Upper lobe of left lung (tissue), 6 donors: ENCODE results near the gene CUTC. TPM values are rescaled to one million over a fixed set of nuclear protein-coding genes. Genes with fewer than 3 reads are reported as not detected.

Source experiments
- ATAC-seq, 2 donors: fragments of 200-7000 bp; cut with Tn5 transposase; one replicate each; pipeline ENCODE4 v1.9.1; 2022; ENCODE audit warnings: mild to moderate bottlenecking in 2 of 2, moderate library complexity in 2 of 2; ENCODE audit not compliant: low FRiP score in 2 of 2
- DNase-seq, 2 donors: peaks; one replicate each; pipeline ENCODE4 v3.0.0-alpha.2; 2019 to 2020
- H3K27ac ChIP-seq, 4 donors: fragments of 200-600 bp; sonication (generic); one replicate each; pipeline ENCODE4 v1.5.1; 2016 to 2019
- H3K27me3 ChIP-seq, 4 donors: fragments of 200-600 bp; sonication (generic); one replicate each; pipeline ENCODE4 v1.5.1; 2017 to 2019
- H3K36me3 ChIP-seq, 4 donors: fragments of 200-600 bp; sonication (generic); one replicate each; pipeline ENCODE4 v1.5.1; 2016 to 2019
- H3K4me1 ChIP-seq, 4 donors: fragments of 200-600 bp; sonication (generic); one replicate each; pipeline ENCODE4 v1.5.1; 2018 to 2019
- H3K4me3 ChIP-seq, 4 donors: fragments of 200-600 bp; sonication (generic); one replicate each; pipeline ENCODE4 v1.5.1; 2017 to 2019; ENCODE audit warnings: mild to moderate bottlenecking in 2 of 4, moderate library complexity in 1 of 4
- H3K9me3 ChIP-seq, 4 donors: fragments of 200-600 bp; sonication (generic); one replicate each; pipeline ENCODE4 v1.5.1; 2018 to 2019
- CTCF ChIP-seq, 6 experiments: fragments of 450-650 bp in 4 of 6; fragments of 200-600 bp in 2 of 6; sonication (generic) in 2 of 6; IDR thresholded peaks; one replicate each; pipeline ENCODE4 v1.5.1; 2016 to 2019; ENCODE audit warnings: antibody characterized with exemption in 6 of 6
- EP300 ChIP-seq, 4 donors: sonication (generic); formaldehyde crosslinking; IDR thresholded peaks; one replicate each; pipeline ENCODE4 v1.5.1; 2017; ENCODE audit warnings: antibody characterized with exemption in 4 of 4, control low read depth in 2 of 4
- POLR2A ChIP-seq, 4 donors: fragments of 450-650 bp; IDR thresholded peaks; one replicate each; pipeline ENCODE4 v1.5.1; 2016 to 2017; ENCODE audit warnings: antibody characterized with exemption in 4 of 4, mild to moderate bottlenecking in 2 of 4
- POLR2AphosphoS5 ChIP-seq, 2 donors: sonication (generic); formaldehyde crosslinking; IDR thresholded peaks; one replicate each; pipeline ENCODE4 v1.5.1; 2017; ENCODE audit warnings: antibody characterized with exemption in 2 of 2
- WGBS, 2 donors: methylation state at CpG; one replicate each; pipeline ENCODE4 v1.1.5; 2017 to 2018; 5-methylcytosine and 5-hydroxymethylcytosine counted together
- total RNA-seq, 6 donors: library from RNA; depleted of rRNA in 4 of 6; stranded (reverse); fragments of >200 nt in 4 of 6; gene quantifications; one replicate each; pipeline versions ENCODE4 v1.1.0 to v1.2.1, GENCODE V29; 2016 to 2021
- donor health status: DM: no; HTN: no; CAD: no; lungs with moderate emphysema.
- donor health status: DM: no; HTN: yes; CAD: no; lungs with severe emphysema.

CUTC gene
- total RNA-seq, 6 donors from 2014 or later: 10.7 to 35.6 (median 15.8) TPM

- WGBS, 2 donors: 98% methylated on average over 2 of the region's 2 CpGs
- TF ChIP-seq POLR2AphosphoS5 (IDR thresholded peaks at IDR 0.05): no peak
- no peak for TF ChIP-seq CTCF (IDR thresholded peaks at IDR 0.05)
- TF ChIP-seq EP300 (IDR thresholded peaks at IDR 0.05): no peak
- no peak for TF ChIP-seq POLR2A (IDR thresholded peaks at IDR 0.05)
- peaks cover 20 to 99% (median 43%) of the 10 kb centered on the region in 4 donors for H3K36me3 ChIP-seq
- no peaks in the 10 kb centered on the region for H3K9me3 ChIP-seq
- H3K27me3 ChIP-seq: no peaks in the 10 kb centered on the region
- no peaks in the 10 kb centered on the region for H3K4me1 ChIP-seq
- ATAC-seq: no peak
- no peak overlapping the region for H3K27ac ChIP-seq
- no peak for DNase-seq
- no peak overlapping the region for H3K4me3 ChIP-seq
Observed at GRCh38 chr10:99748823-99749451, 16.9 kb downstream of the CUTC start.

GRCh38 chr10:99750641-99751040 lies 18.6 kb downstream of the CUTC start:
- Histone ChIP-seq H3K27me3 (no peaks in the 10 kb centered on the region), H3K4me3 (no peak overlapping the region), H3K27ac (no peak overlapping the region), H3K9me3 (no peaks in the 10 kb centered on the region), H3K36me3 (peaks cover 8 to 99% (median 38%) of the 10 kb centered on the region in 4 donors), H3K4me1 (no peaks in the 10 kb centered on the region)
- ATAC-seq (no peak), DNase-seq (no peak)
- no peak for TF ChIP-seq CTCF (IDR thresholded peaks at IDR 0.05)
- TF ChIP-seq POLR2AphosphoS5 (IDR thresholded peaks at IDR 0.05): no peak
- TF ChIP-seq EP300 (IDR thresholded peaks at IDR 0.05): no peak
- TF ChIP-seq POLR2A (IDR thresholded peaks at IDR 0.05): no peak

- DNase-seq (no peak), ATAC-seq (no peak)
- no peak overlapping the region for H3K27ac ChIP-seq
- WGBS, 2 donors: 81 to 90% methylated on average over 1 of the region's 1 CpG
- peaks cover under 1 to 99% (median 39%) of the 10 kb centered on the region in 4 donors for H3K36me3 ChIP-seq
- no peaks in the 10 kb centered on the region for H3K27me3 ChIP-seq
- H3K4me1 ChIP-seq: no peaks in the 10 kb centered on the region
- TF ChIP-seq CTCF (IDR thresholded peaks at IDR 0.05) (no peak), POLR2A (IDR thresholded peaks at IDR 0.05) (no peak), POLR2AphosphoS5 (IDR thresholded peaks at IDR 0.05) (no peak), EP300 (IDR thresholded peaks at IDR 0.05) (no peak)
- H3K4me3 ChIP-seq: no peak overlapping the region
- no peaks in the 10 kb centered on the region for H3K9me3 ChIP-seq
Observed at GRCh38 chr10:99754670-99755069, 22.6 kb downstream of the CUTC start.

- 97 to 100% methylated on average over 1 of the region's 1 CpG for WGBS, 2 donors
- peaks cover 4 to 95% (median 45%) of the 10 kb centered on the region in 4 donors for H3K36me3 ChIP-seq
Observed at GRCh38 chr10:99756159-99756558, 24.1 kb downstream of the CUTC start.

More at GRCh38 chr10:99756159-99756558, 24.1 kb downstream of the CUTC start:
- DNase-seq (no peak), ATAC-seq (no peak)
- no peaks in the 10 kb centered on the region for H3K4me1 ChIP-seq
- no peaks in the 10 kb centered on the region for H3K27me3 ChIP-seq
- H3K9me3 ChIP-seq: no peaks in the 10 kb centered on the region
- H3K4me3 ChIP-seq: no peak overlapping the region
- H3K27ac ChIP-seq: no peak overlapping the region
- no peak for TF ChIP-seq POLR2AphosphoS5 (IDR thresholded peaks at IDR 0.05)
- no peak for TF ChIP-seq POLR2A (IDR thresholded peaks at IDR 0.05)
- TF ChIP-seq EP300 (IDR thresholded peaks at IDR 0.05): no peak
- TF ChIP-seq CTCF (IDR thresholded peaks at IDR 0.05): no peak
